Suppressor macrophage treated with lipopolysaccharide for 1 hour (primary cell): ENCODE results near the gene ITGA6.
A peak's percentile ranks its signal among the peaks of the same experiment; 100 is the strongest.

Experiments
- DNase-seq, 3 donors: peaks; one replicate each; pipeline ENCODE4 v3.0.0-alpha.2; 2020 to 2022

The ITGA6 gene

DNA sequence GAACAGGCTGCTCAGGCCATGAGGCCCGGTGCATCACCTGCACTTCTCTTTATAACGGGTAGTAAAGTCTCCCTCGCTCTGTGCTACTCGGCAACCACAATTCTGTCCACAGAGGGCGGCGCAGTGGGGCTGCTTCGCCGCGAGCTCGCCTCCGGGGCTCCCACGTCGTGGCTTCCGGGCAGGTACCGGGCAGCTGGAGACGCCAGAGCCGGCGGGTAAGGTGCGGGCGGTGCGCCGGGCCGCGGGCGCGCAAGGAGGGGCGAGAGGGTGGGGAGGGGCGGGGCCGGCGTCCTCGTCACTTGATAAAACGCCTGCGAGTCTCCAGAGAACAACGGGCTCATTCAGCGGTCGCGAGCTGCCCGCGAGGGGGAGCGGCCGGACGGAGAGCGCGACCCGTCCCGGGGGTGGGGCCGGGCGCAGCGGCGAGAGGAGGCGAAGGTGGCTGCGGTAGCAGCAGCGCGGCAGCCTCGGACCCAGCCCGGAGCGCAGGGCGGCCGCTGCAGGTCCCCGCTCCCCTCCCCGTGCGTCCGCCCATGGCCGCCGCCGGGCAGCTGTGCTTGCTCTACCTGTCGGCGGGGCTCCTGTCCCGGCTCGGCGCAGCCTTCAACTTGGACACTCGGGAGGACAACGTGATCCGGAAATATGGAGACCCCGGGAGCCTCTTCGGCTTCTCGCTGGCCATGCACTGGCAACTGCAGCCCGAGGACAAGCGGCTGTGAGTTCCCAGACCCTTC is at the start of gene ITGA6:
Gene ITGA6, plus strand, starts transcription at position 331 of the 734 bp plus-strand sequence.
- peak; percentile 79 to 91 (median 86) for DNase-seq

DNA sequence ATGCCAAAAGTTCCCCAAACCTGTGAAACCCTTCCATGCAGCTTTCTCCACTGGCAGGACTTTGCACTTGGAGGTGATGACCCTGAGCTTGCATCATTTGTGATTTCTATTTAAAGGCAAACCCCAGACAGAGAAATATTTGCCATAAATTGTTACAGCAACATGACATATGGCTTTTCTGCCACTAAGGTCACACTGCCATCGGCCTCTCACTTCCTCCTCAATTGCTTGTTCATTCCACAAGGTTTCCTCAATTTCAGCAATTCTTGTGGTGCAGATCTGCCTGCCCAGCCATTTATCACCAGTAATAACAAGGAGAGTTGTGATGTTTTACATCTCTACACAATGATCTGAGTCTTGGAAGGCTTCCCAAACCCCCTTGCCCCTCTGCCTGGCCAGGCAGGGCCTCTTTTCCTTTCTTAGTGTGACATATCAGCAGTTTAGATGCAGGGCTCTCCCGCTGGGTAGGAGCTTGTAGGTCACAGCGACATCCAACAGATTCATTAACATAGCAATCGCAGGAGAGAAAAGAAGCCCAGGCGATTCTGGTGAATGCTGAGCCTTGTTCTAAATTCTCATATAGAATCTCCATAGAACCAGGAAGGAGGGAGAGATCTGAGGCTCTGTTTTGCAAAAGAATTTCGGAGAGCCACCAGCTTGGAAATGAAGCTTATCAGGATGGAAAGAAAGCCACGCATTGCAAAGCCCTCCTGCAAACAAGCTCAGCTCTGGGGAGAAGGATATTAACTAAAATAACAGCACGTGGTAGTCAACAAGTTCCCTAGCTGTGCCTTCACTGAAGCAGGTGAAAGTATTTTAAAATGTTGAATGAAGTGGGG is 46.7 kb upstream of the ITGA6 start:
- DNase-seq: peak; percentile 78 to 90 (median 88)

DNA sequence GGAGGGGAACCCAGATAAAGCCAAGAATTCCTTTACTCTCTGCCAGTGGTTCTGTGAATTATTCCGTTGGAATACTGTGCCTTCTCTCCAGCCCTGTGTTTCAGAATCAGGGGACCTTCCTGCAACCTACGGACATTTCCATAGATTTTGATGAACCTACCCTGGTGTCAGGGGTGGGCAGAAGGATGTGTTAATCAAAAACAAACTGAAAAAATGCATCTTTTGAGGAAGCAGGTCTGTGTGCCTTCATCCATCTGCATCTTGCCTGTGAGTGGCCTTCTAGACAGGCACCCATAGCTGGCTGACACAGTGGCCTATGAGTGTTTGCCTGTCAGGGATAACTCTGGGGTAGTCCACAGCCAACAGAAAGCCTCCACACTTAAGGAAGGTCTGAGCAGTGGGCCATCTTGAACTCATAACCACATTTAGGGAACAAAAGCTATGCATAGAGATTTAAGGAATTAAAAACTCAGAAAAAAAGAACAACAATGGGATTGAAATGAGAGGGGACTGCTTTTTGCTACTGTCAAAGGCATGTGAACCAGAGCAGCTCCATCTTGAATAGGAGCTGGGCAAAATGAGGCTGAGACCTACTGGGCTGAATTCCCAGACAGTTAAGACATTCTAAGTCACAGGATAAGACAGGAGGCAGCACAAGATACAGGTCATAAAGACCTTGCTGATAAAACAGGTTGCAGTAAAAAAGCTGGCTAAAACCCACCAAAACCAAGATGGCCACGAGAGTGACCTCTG is 45.9 kb upstream of the ITGA6 start:
- peak in 2 of 3 donors; percentile 17 to 32 for DNase-seq

DNA sequence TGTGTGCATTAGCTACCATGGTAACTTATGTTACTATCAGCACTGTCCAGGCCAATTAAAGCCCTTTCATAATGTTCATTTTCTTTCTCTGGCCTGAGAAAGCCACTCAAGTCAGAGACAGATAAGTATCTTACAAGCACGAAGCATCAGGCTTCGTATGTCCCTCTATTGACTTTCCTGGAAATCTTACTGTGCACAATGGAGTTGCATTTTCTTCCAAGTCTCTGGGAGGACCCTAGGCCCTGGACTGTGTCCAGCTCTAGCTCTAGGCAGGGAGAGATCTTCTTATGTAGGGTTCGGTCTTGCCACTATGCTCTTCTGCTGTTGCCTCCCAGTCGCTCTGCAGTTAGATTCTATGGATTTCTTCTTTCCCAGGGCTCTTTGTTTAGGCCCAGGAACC is 40.0 kb upstream of the ITGA6 start:
- no peak for DNase-seq

DNA sequence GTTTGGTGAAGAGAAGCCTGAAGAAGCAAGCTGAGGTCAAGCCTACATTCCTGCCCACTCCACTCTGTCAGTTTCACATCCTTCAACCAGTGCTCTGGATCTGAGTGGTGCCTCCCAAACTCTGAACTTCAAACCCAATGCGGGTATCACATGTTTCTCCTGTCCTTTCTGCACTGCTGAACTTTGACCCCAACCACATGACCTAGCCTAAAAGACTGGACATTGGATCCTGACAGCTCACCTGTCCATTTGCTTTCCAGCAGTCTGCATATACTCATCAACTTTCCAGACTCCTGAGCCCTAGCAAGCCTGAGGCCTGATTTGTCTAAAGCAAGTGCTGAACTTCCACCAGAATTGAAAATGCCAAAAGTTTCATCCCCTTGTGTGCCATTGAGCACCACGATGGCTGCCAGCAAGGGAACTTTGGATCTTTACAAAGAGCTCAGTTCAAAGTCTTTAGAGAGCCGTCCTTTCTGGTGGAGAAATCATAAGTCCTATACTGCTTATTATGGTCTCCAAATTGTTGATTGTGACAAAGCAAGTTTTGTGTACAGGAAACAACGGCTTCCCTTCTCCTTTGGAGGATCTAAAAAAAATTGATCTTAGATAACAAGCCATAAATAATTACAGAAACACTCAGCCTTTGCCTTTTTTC is 37.6 kb upstream of the ITGA6 start:
- no peak for DNase-seq

DNA sequence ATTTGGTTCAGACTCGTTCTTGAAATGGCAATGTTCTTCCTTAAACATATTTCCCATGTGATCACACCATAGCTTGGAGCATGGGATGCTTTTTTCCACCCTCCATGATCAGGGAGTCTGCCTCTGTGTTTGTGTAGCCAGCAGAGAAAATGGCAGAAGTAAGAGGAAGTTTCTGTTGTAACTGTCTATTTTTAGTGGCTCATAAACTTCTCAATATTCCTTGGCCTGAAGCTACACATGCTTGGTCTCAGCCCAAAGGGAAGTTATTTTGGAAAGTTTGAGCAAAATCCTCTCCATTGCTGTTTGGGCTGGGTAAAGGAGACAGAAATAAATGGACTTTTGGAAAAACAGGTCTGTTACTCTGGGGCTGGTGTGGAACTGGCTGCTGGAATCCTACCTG is 33.4 kb upstream of the ITGA6 start:
- peak; percentile 37 to 58 (median 47) for DNase-seq

DNA sequence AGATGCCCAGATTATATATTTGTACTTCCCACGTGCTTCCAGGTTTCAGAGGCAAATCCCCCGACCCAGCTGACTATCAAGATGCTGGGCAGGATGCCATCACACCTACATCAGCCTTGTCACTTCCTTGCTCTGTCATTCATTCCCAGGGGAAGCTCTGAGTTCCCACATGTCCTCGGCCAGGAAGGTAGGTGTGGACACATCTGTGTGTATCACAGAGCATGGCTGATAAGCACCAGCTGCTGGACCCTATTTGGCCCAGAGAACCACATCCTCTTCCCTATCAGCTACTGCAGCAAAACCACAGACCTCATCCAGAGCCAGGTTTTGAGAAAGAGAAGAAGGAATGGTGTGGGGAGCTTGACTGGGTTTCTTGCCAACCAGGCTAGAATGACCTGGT is 31.9 kb upstream of the ITGA6 start:
- no peak for DNase-seq

DNA sequence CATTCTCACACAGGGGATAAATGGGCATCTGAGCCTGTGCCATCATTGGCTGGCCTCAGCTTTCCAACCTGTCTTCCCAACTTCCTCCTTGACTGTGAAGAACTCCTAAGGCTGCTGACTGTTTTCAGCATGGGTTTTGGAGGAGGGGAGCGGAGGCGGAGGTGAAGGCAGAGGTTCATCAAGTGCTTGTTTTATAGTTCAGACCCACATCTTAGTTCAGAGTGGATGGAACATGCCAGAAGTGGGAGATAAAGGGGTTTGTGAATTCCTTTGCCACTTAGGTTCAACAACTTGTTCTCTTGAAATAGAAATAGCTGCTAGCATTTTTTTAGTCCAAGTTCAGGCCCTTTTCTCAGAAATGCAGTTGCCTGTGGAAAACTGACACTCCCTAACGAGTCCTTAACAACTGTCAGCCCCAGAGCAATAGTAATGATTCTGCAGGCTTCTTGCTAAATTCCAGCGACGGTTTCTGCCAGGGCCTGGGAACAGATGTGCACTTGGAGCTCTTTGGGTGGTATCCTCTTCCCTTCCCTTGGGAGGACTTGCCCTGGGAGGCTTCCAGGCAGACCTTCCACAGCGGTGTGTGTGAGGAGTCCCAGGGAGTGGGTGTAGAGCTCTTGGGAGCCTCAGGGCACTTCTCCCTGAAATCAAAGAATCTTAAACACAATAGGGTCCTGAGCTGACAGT is 30.1 kb upstream of the ITGA6 start:
- no peak for DNase-seq

DNA sequence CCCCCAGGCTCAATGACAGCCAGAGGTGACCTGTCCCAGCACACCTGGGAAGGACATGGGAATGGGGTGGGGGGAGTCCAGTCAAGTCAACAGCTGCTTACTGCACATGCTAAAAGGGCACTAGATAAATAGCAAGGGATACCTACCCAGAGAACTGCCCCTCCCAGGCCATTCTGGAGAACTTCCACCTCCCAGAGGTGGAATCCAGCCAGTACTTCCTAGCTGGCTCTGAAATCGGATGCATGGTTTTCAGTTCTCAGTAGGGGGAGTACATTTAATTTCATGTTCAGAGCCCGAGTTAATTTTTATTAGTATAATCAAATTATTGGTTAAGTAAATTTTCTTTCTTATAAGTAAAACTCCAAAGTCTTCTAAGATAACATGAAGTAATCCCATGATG is 28.9 kb upstream of the ITGA6 start:
- DNase-seq: no peak

DNA sequence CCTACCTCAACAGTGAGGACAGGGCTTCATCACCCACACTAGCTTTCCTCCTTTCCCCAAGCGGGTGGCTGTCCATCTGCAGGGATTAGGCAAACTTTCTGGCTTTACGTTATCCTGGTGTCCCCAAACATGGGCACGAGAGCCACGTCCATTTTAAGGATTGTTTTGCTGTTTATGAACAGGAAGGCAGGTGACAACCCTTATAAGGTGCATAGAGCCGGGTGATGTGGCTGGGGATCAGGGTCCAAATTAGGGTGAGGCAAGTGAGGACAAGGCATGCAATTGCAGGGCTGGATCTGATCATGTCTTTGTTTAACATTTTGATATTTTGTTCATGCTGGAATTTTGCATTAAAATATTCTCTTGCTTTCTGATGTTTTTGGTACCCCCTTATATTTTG is 27.6 kb upstream of the ITGA6 start:
- no peak for DNase-seq

DNA sequence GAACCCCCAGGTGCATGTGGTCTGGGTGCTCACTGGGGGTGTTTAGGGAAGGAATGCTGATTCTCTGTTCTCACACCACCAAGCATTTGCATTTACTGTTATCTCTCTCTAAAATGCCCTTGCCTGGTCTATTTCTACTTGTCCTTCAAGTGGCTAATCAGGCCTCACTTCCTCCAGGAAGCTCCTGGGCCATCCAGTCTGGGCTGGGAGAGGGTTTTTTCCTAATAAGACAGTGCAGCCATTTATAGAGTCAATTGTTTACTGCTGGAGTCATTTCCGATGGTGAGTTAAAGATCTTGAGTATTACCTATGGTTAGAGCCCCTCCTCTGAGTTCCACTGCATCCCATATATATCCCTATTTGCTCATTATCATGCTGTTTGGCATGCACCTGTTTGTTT is 25.2 kb upstream of the ITGA6 start:
- no peak for DNase-seq

DNA sequence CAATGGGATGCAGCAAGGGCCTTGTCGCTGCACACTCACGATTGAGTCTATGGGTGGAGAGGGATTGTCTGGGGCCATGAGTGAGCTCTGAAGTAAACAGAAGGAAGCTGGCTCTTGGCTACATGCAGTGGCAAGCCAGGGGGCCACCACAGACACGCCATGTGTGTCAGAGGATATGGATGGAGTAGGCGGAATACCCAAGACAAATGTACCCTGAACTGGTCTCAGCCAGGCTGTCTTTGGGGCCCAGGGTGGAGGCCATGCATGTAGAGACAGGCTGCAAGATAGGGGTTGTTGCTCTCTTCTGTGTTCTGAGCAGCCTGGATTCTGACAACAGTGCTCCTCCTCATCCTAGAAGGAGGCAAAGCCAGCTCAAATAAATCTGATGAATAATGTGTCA is 24.0 kb upstream of the ITGA6 start:
- no peak for DNase-seq

DNA sequence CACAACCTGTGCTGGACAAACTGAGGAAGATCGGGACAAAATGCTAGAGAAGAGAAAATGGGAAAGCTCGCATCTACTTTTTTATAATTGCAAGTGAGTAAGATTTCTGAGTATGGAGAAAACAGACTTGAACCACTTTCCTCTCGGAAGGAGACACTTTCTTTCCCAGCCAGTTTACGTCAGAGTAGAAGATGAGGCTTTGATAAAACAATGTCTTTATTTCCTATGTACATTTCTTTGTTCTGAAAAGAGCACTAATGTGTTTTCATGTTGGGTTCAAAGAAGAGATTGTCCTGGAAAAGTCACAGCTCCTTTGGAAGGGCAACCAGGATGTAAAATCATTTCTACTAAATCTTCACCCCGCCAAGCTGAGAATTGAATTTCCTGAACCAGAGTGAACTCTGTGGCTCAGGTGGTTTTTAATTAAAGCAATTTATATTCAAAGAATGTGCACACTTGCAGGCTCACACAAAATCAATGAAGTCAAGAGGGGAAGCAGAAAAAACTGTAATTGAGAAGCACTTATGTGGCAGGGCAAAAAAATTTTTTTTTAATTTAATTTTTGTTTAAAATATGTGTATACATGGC is 23.4 kb upstream of the ITGA6 start:
- DNase-seq: no peak

DNA sequence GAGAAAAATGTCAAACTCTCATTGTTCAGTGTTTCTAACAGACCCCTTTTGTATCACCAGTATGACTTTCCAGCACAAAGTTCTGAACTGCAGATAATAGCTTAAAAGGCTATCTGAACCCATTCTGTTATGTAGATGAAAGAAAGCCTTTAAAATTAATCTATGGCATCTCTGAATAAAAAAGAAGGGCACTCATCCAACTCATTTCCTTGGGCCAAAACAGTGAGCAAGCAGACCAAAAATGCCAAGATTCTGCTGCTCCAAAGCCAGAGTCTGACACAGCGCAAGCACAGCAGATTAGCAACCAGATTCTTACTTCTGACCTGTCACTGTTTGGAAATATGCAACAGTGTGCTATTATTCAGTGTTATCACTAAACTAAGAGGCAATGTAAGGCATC is 22.6 kb upstream of the ITGA6 start:
- no peak for DNase-seq

DNA sequence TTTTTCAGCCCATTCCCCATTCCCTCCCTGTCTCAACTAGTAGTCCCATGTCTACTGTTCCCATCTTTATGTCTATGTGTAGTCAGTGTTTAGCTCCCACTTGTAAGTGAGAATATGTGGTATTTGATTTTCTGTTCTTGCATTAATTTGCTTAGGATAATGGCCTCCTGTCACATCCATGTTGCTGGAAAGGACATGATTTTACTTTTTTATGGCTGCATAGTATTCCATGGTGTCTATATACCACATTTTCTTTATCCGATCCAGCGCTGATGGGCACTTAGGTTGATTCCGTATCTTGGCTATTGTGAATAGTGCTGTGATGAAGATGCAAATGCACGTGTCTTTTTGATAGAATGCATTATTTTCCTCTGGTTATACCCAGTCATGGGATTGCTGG is 21.7 kb upstream of the ITGA6 start:
- DNase-seq: no peak

DNA sequence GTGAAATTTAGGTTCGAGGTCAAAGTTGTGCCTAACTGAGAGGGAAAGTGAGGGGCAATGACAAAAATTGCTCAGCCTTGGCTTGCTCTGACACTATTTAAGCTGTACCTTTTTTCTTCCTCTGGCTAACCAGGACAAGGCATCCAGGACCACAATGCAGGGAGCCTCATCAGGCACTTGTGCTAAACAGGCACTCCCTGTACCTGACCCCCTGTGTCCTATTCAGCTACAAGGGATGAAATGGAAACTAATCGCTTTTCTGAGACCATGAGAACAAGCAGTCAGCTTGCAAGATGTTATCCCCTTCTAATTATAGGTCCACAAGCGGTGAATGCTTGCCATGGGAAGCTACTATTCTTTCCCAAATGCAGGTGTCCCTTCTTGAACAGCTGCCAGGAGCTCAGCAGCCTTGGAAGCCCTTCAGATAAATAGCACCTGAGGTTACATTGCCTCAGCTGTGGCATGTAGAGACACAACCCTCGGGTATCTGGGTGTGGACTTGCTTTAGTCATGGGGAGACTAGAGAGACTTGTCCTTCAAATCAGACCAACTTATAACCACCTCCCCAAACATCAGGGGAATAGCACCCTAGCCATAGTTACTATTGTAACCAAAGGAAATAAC is 19.1 kb upstream of the ITGA6 start:
- DNase-seq: no peak

DNA sequence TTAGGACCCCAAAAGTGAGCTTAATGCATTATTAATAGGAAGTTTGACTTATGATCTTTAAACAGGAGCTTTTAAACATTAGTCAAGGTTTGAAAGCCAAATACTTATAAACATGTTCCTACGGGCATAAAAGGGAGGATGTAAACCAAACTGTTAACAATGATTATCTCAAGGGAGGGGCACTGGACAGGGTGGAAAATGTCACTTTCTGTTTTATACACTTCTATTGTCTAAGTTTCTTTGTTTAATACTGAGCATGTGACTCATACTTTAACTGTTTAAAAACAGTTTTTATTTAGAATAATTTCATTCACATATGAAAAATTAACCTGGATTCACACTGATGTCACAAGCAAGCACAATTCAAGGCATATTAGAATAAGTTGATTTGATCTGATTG is 18.3 kb upstream of the ITGA6 start:
- DNase-seq: no peak

DNA sequence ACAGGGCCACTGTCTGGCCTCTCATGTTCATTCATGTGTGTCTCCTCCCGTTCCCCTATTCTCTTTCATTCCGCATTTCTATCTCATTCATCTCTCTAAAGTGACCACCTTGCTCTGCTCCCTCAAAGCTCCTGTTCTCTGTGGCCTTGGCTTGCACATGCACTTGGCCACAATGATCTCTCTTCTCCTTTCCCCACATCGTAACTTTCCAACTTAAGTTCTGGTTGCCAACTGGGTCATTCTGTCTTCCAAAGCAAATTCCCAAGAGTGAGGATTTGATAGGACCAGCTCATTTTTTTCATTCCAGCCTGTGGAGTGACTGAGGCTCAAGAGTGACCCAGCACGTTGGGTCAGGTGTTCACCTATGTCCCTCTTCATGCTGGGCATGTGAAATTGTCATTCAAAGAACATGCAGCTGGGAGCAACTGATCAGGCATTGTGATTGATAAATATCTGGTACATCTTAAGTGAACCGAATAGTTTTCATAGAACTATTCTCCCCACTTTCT is 14.3 kb upstream of the ITGA6 start:
- no peak for DNase-seq

DNA sequence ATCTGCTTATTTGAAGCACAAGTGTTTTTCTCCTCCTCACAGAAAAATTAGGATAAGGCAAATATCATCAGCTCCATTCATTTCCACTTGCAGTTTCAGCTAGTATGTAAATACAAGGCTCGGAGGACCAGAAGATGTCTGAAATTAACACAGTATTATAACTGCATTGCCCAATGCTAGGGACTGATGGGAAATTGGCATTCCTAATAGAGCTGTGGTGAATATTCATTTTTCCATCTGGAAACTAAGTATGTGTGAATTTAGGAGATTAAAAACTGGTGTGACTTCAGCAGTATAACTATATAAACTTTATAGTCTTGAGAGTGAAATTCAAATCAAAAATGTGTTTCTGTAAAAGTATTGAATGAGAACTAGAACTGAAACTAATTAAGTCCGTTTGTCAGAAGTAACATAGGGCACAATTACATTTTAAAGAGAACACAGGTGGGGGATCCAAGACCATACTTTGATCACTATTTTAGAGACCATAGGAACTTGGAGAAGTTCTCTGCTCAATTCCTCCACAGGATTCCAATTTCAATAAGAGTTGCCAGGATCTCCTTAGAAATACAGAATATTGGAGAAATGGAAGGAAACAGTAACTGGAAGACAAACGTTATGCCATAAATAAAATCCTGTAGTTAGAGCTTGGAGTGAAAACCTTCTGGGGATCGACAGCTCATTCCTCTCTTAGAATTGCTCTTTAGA is 12.1 kb upstream of the ITGA6 start:
- DNase-seq: no peak

DNA sequence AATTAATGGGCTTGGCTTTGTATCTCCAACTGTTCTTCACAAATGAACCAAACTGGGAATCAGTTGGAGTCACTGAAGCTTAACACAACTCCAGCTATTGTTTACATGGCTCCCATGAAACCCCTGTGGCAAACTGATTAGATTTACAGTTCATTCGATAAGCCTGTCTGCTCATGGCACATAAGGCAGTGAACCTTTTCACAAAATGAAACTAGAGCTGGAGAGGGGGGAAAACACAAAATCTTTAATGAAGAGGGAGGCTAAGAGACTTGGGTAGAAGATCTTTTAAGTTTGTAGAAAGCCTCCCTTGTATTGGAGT is 11.6 kb upstream of the ITGA6 start:
- DNase-seq: no peak
